IMR-90 (cell line): Measurements from ENCODE around the gene GFOD2. TPM values are rescaled to one million over a fixed set of nuclear protein-coding genes. Genes with fewer than 3 reads are reported as not detected.

Experiments
- ATAC-seq: fragments of 200-7000 bp; cut with Tn5 transposase; 2 replicates; pipeline ENCODE4 v1.9.1; 2020; ENCODE audit warnings: low read depth, mild to moderate bottlenecking, moderate library complexity
- BruUV-seq: library from RNA; stranded (reverse); fragments of 400-500 nt; replicated peaks from 2 replicates; lab custom pipeline; 2021; lab: Mats Ljungman, UMichigan
- CTCF ChIA-PET: fragments of 300-600 bp; formaldehyde crosslinking; extraction: SDS; loops from one replicate; lab custom pipeline; 2021; ENCODE audit warnings: antibody characterized with exemption; lab: Yijun Ruan, JAX
- POLR2A ChIA-PET: fragments of 300-600 bp; sonication (Branson Sonifier 250); formaldehyde crosslinking; loops from one replicate; lab custom pipeline; 2022; ENCODE audit warnings: antibody characterized with exemption; ENCODE audit not compliant: unreplicated experiment; lab: Charles Lee
- DNase-seq: peaks from one replicate; pipeline ENCODE4 v3.0.0; 2013
- H2AFZ ChIP-seq: replicated peaks from 2 replicates; pipeline ENCODE3; 2013; ENCODE audit warnings: low read length, mild to moderate bottlenecking; ENCODE audit not compliant: poor library complexity
- H2AK5ac ChIP-seq: 2 replicates; pipeline ENCODE4 v1.6.1; 2013; ENCODE audit warnings: low read depth, low read length, inconsistent platforms
- H2AK9ac ChIP-seq: replicated peaks from 2 replicates; pipeline ENCODE3; 2013; ENCODE audit warnings: mild to moderate bottlenecking, low read depth, low read length, moderate library complexity; ENCODE audit not compliant: poor library complexity
- H2BK120ac ChIP-seq: 2 replicates; pipeline ENCODE4 v1.6.1; 2013; ENCODE audit warnings: low read depth, low read length, inconsistent platforms
- H2BK15ac ChIP-seq: 3 replicates; pipeline ENCODE4 v1.6.1; 2013; ENCODE audit warnings: low read depth, low read length, inconsistent platforms
- H2BK20ac ChIP-seq: 2 replicates; pipeline ENCODE4 v1.6.1; 2013; ENCODE audit warnings: low read depth, mild to moderate bottlenecking, inconsistent platforms, low read length, moderate library complexity
- H2BK5ac ChIP-seq: 2 replicates; pipeline ENCODE4 v1.6.1; 2013; ENCODE audit warnings: mild to moderate bottlenecking, low read depth, low read length, inconsistent platforms; ENCODE audit not compliant: poor library complexity, severe bottlenecking
- H3K14ac ChIP-seq: replicated peaks from 2 replicates; pipeline ENCODE4 v1.6.1; 2013; ENCODE audit warnings: low read depth, low read length, inconsistent platforms
- H3K18ac ChIP-seq: 2 replicates; pipeline ENCODE4 v1.6.1; 2013; ENCODE audit warnings: low read depth, low read length, control low read depth
- H3K23ac ChIP-seq: 2 replicates; pipeline ENCODE4 v1.6.1; 2013; ENCODE audit warnings: low read depth, low read length, inconsistent platforms
- H3K27ac ChIP-seq: 2 replicates; pipeline ENCODE4 v1.5.1; 2013; ENCODE audit warnings: mild to moderate bottlenecking, control low read depth, low read length; ENCODE audit not compliant: insufficient read depth
- H3K27me3 ChIP-seq: 2 replicates; pipeline ENCODE4 v1.6.1; 2013; ENCODE audit warnings: low read length; ENCODE audit not compliant: control insufficient read depth, insufficient read depth
- H3K36me3 ChIP-seq: 2 replicates; pipeline ENCODE4 v1.6.1; 2013; ENCODE audit warnings: low read length, mixed read lengths; ENCODE audit not compliant: control insufficient read depth, insufficient read depth
- H3K4ac ChIP-seq: 2 replicates; pipeline ENCODE4 v1.6.1; 2013; ENCODE audit warnings: low read depth, low read length, inconsistent platforms
- H3K4me1 ChIP-seq: 2 replicates; pipeline ENCODE4 v1.6.1; 2013; ENCODE audit warnings: low read length, mixed read lengths; ENCODE audit not compliant: control insufficient read depth, insufficient read depth
- H3K4me2 ChIP-seq: 2 replicates; pipeline ENCODE4 v1.6.1; 2013; ENCODE audit warnings: low read depth, mild to moderate bottlenecking, control low read depth, low read length, moderate library complexity
- H3K4me3 ChIP-seq: 2 replicates; pipeline ENCODE4 v1.5.1; 2013; ENCODE audit warnings: low read depth, mild to moderate bottlenecking, control low read depth, low read length, moderate library complexity; ENCODE audit not compliant: insufficient read depth
- H3K56ac ChIP-seq: 2 replicates; pipeline ENCODE4 v1.6.1; 2013; ENCODE audit warnings: low read length, inconsistent platforms; ENCODE audit not compliant: insufficient read depth; ENCODE audit errors: extremely low read depth
- H3K79me1 ChIP-seq, 2 experiments: 2 replicates each; pipeline ENCODE4 v1.6.1; 2013; ENCODE audit warnings: low read length in 2 of 2, inconsistent platforms in 1 of 2, low read depth in 1 of 2
- H3K9ac ChIP-seq: 2 replicates; pipeline ENCODE4 v1.6.1; 2013; ENCODE audit warnings: low read depth, low read length, control low read depth
- H3K9me1 ChIP-seq: 2 replicates; pipeline ENCODE4 v1.6.1; 2013; ENCODE audit warnings: low read length, inconsistent platforms; ENCODE audit not compliant: insufficient read depth
- H3K9me3 ChIP-seq: 2 replicates; pipeline ENCODE4 v1.6.1; 2013; ENCODE audit warnings: low read length; ENCODE audit not compliant: control insufficient read depth, insufficient read depth
- H4K20me1 ChIP-seq: 2 replicates; pipeline ENCODE4 v1.6.1; 2013; ENCODE audit warnings: low read length, inconsistent platforms; ENCODE audit not compliant: insufficient read depth
- H4K5ac ChIP-seq: 2 replicates; pipeline ENCODE4 v1.6.1; 2013; ENCODE audit warnings: mild to moderate bottlenecking, low read depth, low read length, control low read depth
- H4K8ac ChIP-seq, 2 experiments: 2 replicates each; pipeline ENCODE4 v1.6.1; 2013; ENCODE audit warnings: low read depth in 2 of 2, low read length in 2 of 2, control low read depth in 1 of 2, inconsistent platforms in 1 of 2
- H4K91ac ChIP-seq: 2 replicates; pipeline ENCODE4 v1.6.1; 2013; ENCODE audit warnings: low read depth, low read length, inconsistent platforms; ENCODE audit not compliant: insufficient read depth
- CEBPB ChIP-seq: IDR thresholded peaks from 2 replicates; pipeline ENCODE4 v1.6.1; 2012; ENCODE audit warnings: low read depth, low read length, improper control_type of control experiment
- ELK1 ChIP-seq: fragments of 150-350 bp; IDR thresholded peaks from 2 replicates; pipeline ENCODE4 v1.6.1; 2016; ENCODE audit warnings: low read depth, mild to moderate bottlenecking, low read length, moderate library complexity, borderline replicate concordance
- MAFK ChIP-seq: IDR thresholded peaks from 2 replicates; pipeline ENCODE4 v1.6.1; 2012; ENCODE audit warnings: low read depth, low read length, improper control_type of control experiment
- NFE2L2 ChIP-seq: fragments of 150-350 bp; IDR thresholded peaks from 2 replicates; pipeline ENCODE4 v1.6.1; 2016; ENCODE audit warnings: low read depth, mild to moderate bottlenecking, low read length
- POLR2A ChIP-seq: IDR thresholded peaks from 2 replicates; pipeline ENCODE4 v1.6.1; 2012; ENCODE audit warnings: mild to moderate bottlenecking, low read depth, low read length
- WGBS, 2 experiments: methylation state at CpG; one replicate each; pipeline versions ENCODE4 v1.1.5 to v1.1.7; 2013; ENCODE audit warnings: missing lambda C conversion rate in 2 of 2; ENCODE audit not compliant: insufficient read length in 1 of 2; ENCODE audit errors: extremely low coverage in 2 of 2; 5-methylcytosine and 5-hydroxymethylcytosine counted together
- dilution Hi-C: fragments of 300-500 bp; cut with HindIII; formaldehyde crosslinking; loops from one replicate; pipeline ENCODE4 v1.14.3; 2018; ENCODE audit warnings: low sequenced_read_pairs; ENCODE audit not compliant: unreplicated experiment
- in situ Hi-C: fragments of 300-500 bp; cut with MboI; formaldehyde crosslinking; loops from 3 replicates; pipeline ENCODE4 v1.14.3; 2019; ENCODE audit warnings: low sequenced_read_pairs, inconsistent platforms, mixed read lengths
- intact Hi-C: fragments of 100-400 bp; cut with micrococcal nuclease; formaldehyde crosslinking; loops from 2 replicates; pipeline ENCODE4 v1.10.0; 2022
- polyA plus RNA-seq, 3 experiments: library from polyadenylated mRNA; depleted of rRNA; stranded (reverse); fragments of >200 nt; gene quantifications; 2 replicates each; pipeline ENCODE4 v1.2.3, GENCODE V29; 2012; ENCODE audit warnings: low replicate concordance in 1 of 3
- total RNA-seq: library from RNA; depleted of rRNA; stranded (reverse); fragments of >200 nt; gene quantifications from 2 replicates; pipeline ENCODE4 v1.2.3, GENCODE V29; 2012

Gene GFOD2
- total and polyA plus RNA-seq, 2 of the 4 experiments (the other 2 are of a cell fraction): 12.3 to 18.1 TPM

- Histone ChIP-seq H3K14ac (no peak overlapping the region), H4K20me1 (peaks cover 14% of the 10 kb centered on the region), H3K27me3 (peaks cover 21% of the 10 kb centered on the region), H3K9me1 (peaks cover 7% of the 10 kb centered on the region), H2BK20ac (no peak overlapping the region), H3K4me2 (no peak overlapping the region), H3K36me3 (0 out of 2 replicates have a peak, but pooled peaks cover 1% of the 10 kb centered on the region), H3K9me3 (no peaks in the 10 kb centered on the region), H3K4ac (no peak overlapping the region), H4K5ac (no peak overlapping the region), H3K18ac (no peak overlapping the region), H2AK9ac (no peak overlapping the region), H3K27ac (no peak overlapping the region), H2AK5ac (no peak overlapping the region), H3K4me1 (peaks cover 9% of the 10 kb centered on the region; the same call in 1 of the 2 replicates), H3K23ac (no peak overlapping the region), H3K9ac (no peak overlapping the region), H3K4me3 (no peak overlapping the region), H4K91ac (no peak overlapping the region), H2BK120ac (no peak overlapping the region), H2BK5ac (no peak overlapping the region), H2AFZ (no peak overlapping the region), H2BK15ac (no peak overlapping the region), H3K56ac (no peak overlapping the region), H3K79me1 (peaks cover 6 to 20% of the 10 kb centered on the region in 2 experiments; a peak in 3 of 4 replicates), H4K8ac (no peak overlapping the region)
- 73% methylated on average over 4 of the region's 4 CpGs; no CpG with 5 or more reads in 1 of the 2 experiments for WGBS, 2 experiments
- no peak for DNase-seq
- ATAC-seq: no peak
- intact Hi-C loops (no loop called here), dilution Hi-C loops (no loop called here), in situ Hi-C loops (no loop called here)
- BruUV-seq: no TSS peak
- no peak for TF ChIP-seq ELK1
- no peak for TF ChIP-seq MAFK
- no peak for TF ChIP-seq CEBPB
- no peak for TF ChIP-seq POLR2A
- TF ChIP-seq NFE2L2: no peak
- CTCF ChIA-PET: no interaction called here
- POLR2A ChIA-PET: no interaction called here
These were observed 63.8 kb downstream of the GFOD2 start for GRCh38 chr16:67655363-67655762.
